GM19468 (cell line): ENCODE data around the gene CHST8.

Experiments used
- ATAC-seq: cut with Tn5 transposase; IDR thresholded peaks from one replicate; pipeline ENCODE4 v1.9.1; 2021; ENCODE audit warnings: mild to moderate bottlenecking, moderate library complexity, moderate number of reproducible peaks; ENCODE audit not compliant: unreplicated experiment; ENCODE audit errors: extremely low read depth

CHST8 gene

GRCh38 chr19:33705090-33705847 is 83.5 kb downstream of the CHST8 start:
- ATAC-seq = no peak

- ATAC-seq = no peak
Measured at GRCh38 chr19:33705860-33706259, 84.1 kb downstream of the CHST8 start.

- ATAC-seq = no peak
Measured at GRCh38 chr19:33706631-33707030, 84.9 kb downstream of the CHST8 start.

- no peak for ATAC-seq
Measured at GRCh38 chr19:33712268-33712667, 90.5 kb downstream of the CHST8 start.

GRCh38 chr19:33713194-33713593 is 91.4 kb downstream of the CHST8 start:
- no peak for ATAC-seq

- ATAC-seq = no peak
Measured at GRCh38 chr19:33714149-33714548, 92.4 kb downstream of the CHST8 start.

GRCh38 chr19:33715462-33715861 is 93.7 kb downstream of the CHST8 start:
- no peak for ATAC-seq

- ATAC-seq = no peak
Measured at GRCh38 chr19:33717878-33718277, 96.1 kb downstream of the CHST8 start.

- ATAC-seq = no peak
Measured at GRCh38 chr19:33718651-33719254, 97.0 kb downstream of the CHST8 start.

- ATAC-seq = no peak
Measured at GRCh38 chr19:33719366-33720154, 97.8 kb downstream of the CHST8 start.

GRCh38 chr19:33720155-33720493 is 98.4 kb downstream of the CHST8 start:
- ATAC-seq = no peak

- ATAC-seq = no peak
Measured at GRCh38 chr19:33720691-33721682, 99.2 kb downstream of the CHST8 start.

- ATAC-seq = no peak
Measured at GRCh38 chr19:33721735-33722297, 100.1 kb downstream of the CHST8 start.

- no peak for ATAC-seq
Measured at GRCh38 chr19:33722456-33723239, 100.9 kb downstream of the CHST8 start.

GRCh38 chr19:33723512-33723911 is 101.8 kb downstream of the CHST8 start:
- no peak for ATAC-seq

- ATAC-seq = no peak
Measured at GRCh38 chr19:33724021-33724720, 102.4 kb downstream of the CHST8 start.

GRCh38 chr19:33724721-33725060 is 102.9 kb downstream of the CHST8 start:
- no peak for ATAC-seq

- no peak for ATAC-seq
Measured at GRCh38 chr19:33725567-33725966, 103.8 kb downstream of the CHST8 start.

- ATAC-seq = no peak
Measured at GRCh38 chr19:33726756-33727155, 105.0 kb downstream of the CHST8 start.
